ENCODE data around the gene LNPEP. TPM values are rescaled to one million over a fixed set of nuclear protein-coding genes. Genes with fewer than 3 reads are reported as not detected.

LNPEP gene
- total RNA-seq, 1 donor from 2014 or later: 56.8 TPM

GRCh38 chr5:96920744-96921355, 15.0 kb upstream of the LNPEP start:
- no peaks in the 10 kb centered on the region for H3K27me3 ChIP-seq (ENCODE audit: low read depth)
- DNase-seq: no peak
- intact Hi-C loops (cut with micrococcal nuclease): no loop called here
- peak overlapping the region; percentile 25 for H3K27ac ChIP-seq (replicated peaks)
- no peak overlapping the region for H3K4me3 ChIP-seq
- H3K9me3 ChIP-seq (replicated peaks): no peaks in the 10 kb centered on the region
- peaks cover 39% of the 10 kb centered on the region for H3K36me3 ChIP-seq
- TF ChIP-seq, protein P1, sequence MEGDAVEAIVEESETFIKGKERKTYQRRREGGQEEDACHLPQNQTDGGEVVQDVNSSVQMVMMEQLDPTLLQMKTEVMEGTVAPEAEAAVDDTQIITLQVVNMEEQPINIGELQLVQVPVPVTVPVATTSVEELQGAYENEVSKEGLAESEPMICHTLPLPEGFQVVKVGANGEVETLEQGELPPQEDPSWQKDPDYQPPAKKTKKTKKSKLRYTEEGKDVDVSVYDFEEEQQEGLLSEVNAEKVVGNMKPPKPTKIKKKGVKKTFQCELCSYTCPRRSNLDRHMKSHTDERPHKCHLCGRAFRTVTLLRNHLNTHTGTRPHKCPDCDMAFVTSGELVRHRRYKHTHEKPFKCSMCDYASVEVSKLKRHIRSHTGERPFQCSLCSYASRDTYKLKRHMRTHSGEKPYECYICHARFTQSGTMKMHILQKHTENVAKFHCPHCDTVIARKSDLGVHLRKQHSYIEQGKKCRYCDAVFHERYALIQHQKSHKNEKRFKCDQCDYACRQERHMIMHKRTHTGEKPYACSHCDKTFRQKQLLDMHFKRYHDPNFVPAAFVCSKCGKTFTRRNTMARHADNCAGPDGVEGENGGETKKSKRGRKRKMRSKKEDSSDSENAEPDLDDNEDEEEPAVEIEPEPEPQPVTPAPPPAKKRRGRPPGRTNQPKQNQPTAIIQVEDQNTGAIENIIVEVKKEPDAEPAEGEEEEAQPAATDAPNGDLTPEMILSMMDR (IDR thresholded peaks at IDR 0.05; ENCODE audit: borderline replicate concordance): no peak
- H3K4me1 ChIP-seq: peaks cover 5% of the 10 kb centered on the region

- H3K27ac ChIP-seq (replicated peaks): peak overlapping the region; percentile 25
- H3K4me1 ChIP-seq: peaks cover 5% of the 10 kb centered on the region
- no peak for DNase-seq
- TF ChIP-seq, protein P1 (IDR thresholded peaks at IDR 0.05; ENCODE audit: borderline replicate concordance): no peak
- intact Hi-C loops (cut with micrococcal nuclease): no loop called here
- no peak overlapping the region for H3K4me3 ChIP-seq
- no peaks in the 10 kb centered on the region for H3K9me3 ChIP-seq (replicated peaks)
- no peaks in the 10 kb centered on the region for H3K27me3 ChIP-seq (ENCODE audit: low read depth)
- H3K36me3 ChIP-seq: peaks cover 21% of the 10 kb centered on the region
Observed at GRCh38 chr5:96922499-96923244, 13.2 kb upstream of the LNPEP start.

GRCh38 chr5:96924016-96924443, 11.8 kb upstream of the LNPEP start:
- H3K4me1 ChIP-seq: peaks cover 13% of the 10 kb centered on the region
- H3K9me3 ChIP-seq (replicated peaks): no peaks in the 10 kb centered on the region
- H3K27ac ChIP-seq (replicated peaks): peak overlapping the region; percentile 17
- TF ChIP-seq, protein P1 (IDR thresholded peaks at IDR 0.05; ENCODE audit: borderline replicate concordance): no peak
- peaks cover 10% of the 10 kb centered on the region for H3K36me3 ChIP-seq
- H3K4me3 ChIP-seq: no peak overlapping the region
- no peaks in the 10 kb centered on the region for H3K27me3 ChIP-seq (ENCODE audit: low read depth)
- DNase-seq: no peak
- intact Hi-C loops (cut with micrococcal nuclease): no loop called here

GRCh38 chr5:96926276-96926675, 9.6 kb upstream of the LNPEP start:
- no peak for DNase-seq
- Histone ChIP-seq H3K36me3 (no peaks in the 10 kb centered on the region), H3K4me3 (no peak overlapping the region), H3K4me1 (peaks cover 30% of the 10 kb centered on the region), H3K9me3 (replicated peaks) (no peaks in the 10 kb centered on the region), H3K27ac (replicated peaks) (no peak overlapping the region), H3K27me3 (ENCODE audit: low read depth) (no peaks in the 10 kb centered on the region)
- intact Hi-C loops (cut with micrococcal nuclease): no loop called here
- TF ChIP-seq, protein P1 (IDR thresholded peaks at IDR 0.05; ENCODE audit: borderline replicate concordance): no peak

- Histone ChIP-seq H3K27me3 (ENCODE audit: low read depth) (no peaks in the 10 kb centered on the region), H3K36me3 (no peaks in the 10 kb centered on the region), H3K9me3 (replicated peaks) (no peaks in the 10 kb centered on the region), H3K4me3 (no peak overlapping the region), H3K4me1 (peaks cover 30% of the 10 kb centered on the region), H3K27ac (replicated peaks) (no peak overlapping the region)
- intact Hi-C loops (cut with micrococcal nuclease): no loop called here
- no peak for DNase-seq
- TF ChIP-seq, protein P1 (IDR thresholded peaks at IDR 0.05; ENCODE audit: borderline replicate concordance): no peak
Observed at GRCh38 chr5:96927008-96927407, 8.9 kb upstream of the LNPEP start.

All from left ventricle myocardium inferior (tissue), 1 donor.